Measurements from ENCODE around the gene MYPN. TPM values are rescaled to one million over a fixed set of nuclear protein-coding genes. Genes with fewer than 3 reads are reported as not detected.

The MYPN gene
- total and polyA plus RNA-seq, 2 donors (not counting 1 experiment from before 2014, with no cell fraction given) = not detected

GRCh38 chr10:68067029-68067428 is 42.3 kb upstream of the MYPN start:
- no peaks in the 10 kb centered on the region for H3K27me3 Mint-ChIP-seq
- peaks cover 0 to 16% of the 10 kb centered on the region in 2 donors for H3K4me1 ChIP-seq (ENCODE audit: control insufficient read depth in 2 of 2, insufficient read depth in 2 of 2, low read length in 2 of 2)
- no peak overlapping the region for H3K4me3 Mint-ChIP-seq
- ATAC-seq (ENCODE audit: low read depth) = no peak
- DNase-seq = no peak
- no CpG with 5 or more reads among the region's 4 CpGs for WGBS (ENCODE audit: insufficient coverage)
- no peaks in the 10 kb centered on the region for H3K27me3 ChIP-seq (replicated peaks in 1 of 4; ENCODE audit: control extremely low read depth in 1 of 4, control insufficient read depth in 3 of 4, insufficient read depth in 4 of 4, low read length in 3 of 4)
- ChIA-PET POLR2A (no interaction called here), CTCF (no interaction called here)
- peaks cover 33% of the 10 kb centered on the region for H3K79me2 ChIP-seq (ENCODE audit: control insufficient read depth, insufficient read depth, low read length)
- no peaks in the 10 kb centered on the region for H3K9me3 ChIP-seq (ENCODE audit: control extremely low read depth in 1 of 3, control insufficient read depth in 2 of 3, insufficient read depth in 1 of 3, low read length in 2 of 3)
- H3K4me1 Mint-ChIP-seq = peaks cover 29% of the 10 kb centered on the region
- TF ChIP-seq EZH2 (IDR thresholded peaks at IDR 0.05; ENCODE audit: borderline replicate concordance, insufficient read depth, low read depth, low read length, poor library complexity, severe bottlenecking) (no peak), CTCF (IDR thresholded peaks at IDR 0.05) (no peak)
- no peaks in the 10 kb centered on the region for H3K9me3 Mint-ChIP-seq (ENCODE audit: insufficient read depth)
- no peak overlapping the region for H2AFZ ChIP-seq (ENCODE audit: insufficient read depth, low read depth, low read length, poor library complexity, severe bottlenecking)
- H3K4me3 ChIP-seq (ENCODE audit: control extremely low read depth in 1 of 5, extremely low read depth in 1 of 5, insufficient read depth in 1 of 5, low read depth in 2 of 5, low read length in 4 of 5) = no peak overlapping the region
- H3K4me2 ChIP-seq (replicated peaks; ENCODE audit: low read depth, low read length, poor library complexity, severe bottlenecking) = no peak overlapping the region
- no peak overlapping the region for H3K27ac ChIP-seq (ENCODE audit: low read length in 2 of 2)
- H4K20me1 ChIP-seq (ENCODE audit: control insufficient read depth, insufficient read depth, low read length, poor library complexity, severe bottlenecking) = peaks cover 4% of the 10 kb centered on the region
- no peak overlapping the region for H3K27ac Mint-ChIP-seq
- no peak overlapping the region for H3K9ac ChIP-seq (ENCODE audit: low read length)
- peaks cover 5 to 28% of the 10 kb centered on the region in 2 experiments for H3K36me3 ChIP-seq (replicated peaks in 1 of 2; ENCODE audit: control extremely low read depth in 1 of 2, control insufficient read depth in 1 of 2, extremely low read depth in 1 of 2, insufficient read depth in 2 of 2, low read length in 1 of 2)
- intact Hi-C loops (cut with micrococcal nuclease) = no loop called here

- intact Hi-C loops (cut with micrococcal nuclease) = no loop called here
- H3K9ac ChIP-seq (ENCODE audit: low read length) = no peak overlapping the region
- peak overlapping the region in 1 of 2 donors; percentile 30 for H3K27ac ChIP-seq (ENCODE audit: low read length in 2 of 2)
- DNase-seq (no peak), ATAC-seq (ENCODE audit: low read depth) (no peak)
- Mint-ChIP-seq H3K4me3 (no peak overlapping the region), H3K4me1 (peaks cover 33% of the 10 kb centered on the region), H3K9me3 (ENCODE audit: insufficient read depth) (no peaks in the 10 kb centered on the region), H3K27ac (no peak overlapping the region), H3K27me3 (no peaks in the 10 kb centered on the region)
- H3K27me3 ChIP-seq (replicated peaks in 1 of 4; ENCODE audit: control extremely low read depth in 1 of 4, control insufficient read depth in 3 of 4, insufficient read depth in 4 of 4, low read length in 3 of 4) = no peaks in the 10 kb centered on the region
- POLR2A ChIA-PET = no interaction called here
- H2AFZ ChIP-seq (ENCODE audit: insufficient read depth, low read depth, low read length, poor library complexity, severe bottlenecking) = no peak overlapping the region
- WGBS (ENCODE audit: insufficient coverage) = no CpG with 5 or more reads among the region's 3 CpGs
- no peaks in the 10 kb centered on the region for H3K9me3 ChIP-seq (ENCODE audit: control extremely low read depth in 1 of 3, control insufficient read depth in 2 of 3, insufficient read depth in 1 of 3, low read length in 2 of 3)
- H4K20me1 ChIP-seq (ENCODE audit: control insufficient read depth, insufficient read depth, low read length, poor library complexity, severe bottlenecking) = peaks cover 4% of the 10 kb centered on the region
- CTCF ChIA-PET = no interaction called here
- peaks cover 0 to 17% of the 10 kb centered on the region in 2 donors for H3K4me1 ChIP-seq (ENCODE audit: control insufficient read depth in 2 of 2, insufficient read depth in 2 of 2, low read length in 2 of 2)
- TF ChIP-seq EZH2 (IDR thresholded peaks at IDR 0.05; ENCODE audit: borderline replicate concordance, insufficient read depth, low read depth, low read length, poor library complexity, severe bottlenecking) (no peak), CTCF (IDR thresholded peaks at IDR 0.05) (no peak)
- no peak overlapping the region for H3K4me3 ChIP-seq (ENCODE audit: control extremely low read depth in 1 of 5, extremely low read depth in 1 of 5, insufficient read depth in 1 of 5, low read depth in 2 of 5, low read length in 4 of 5)
- peaks cover 35% of the 10 kb centered on the region for H3K79me2 ChIP-seq (ENCODE audit: control insufficient read depth, insufficient read depth, low read length)
- peaks cover 5 to 28% of the 10 kb centered on the region in 2 experiments for H3K36me3 ChIP-seq (replicated peaks in 1 of 2; ENCODE audit: control extremely low read depth in 1 of 2, control insufficient read depth in 1 of 2, extremely low read depth in 1 of 2, insufficient read depth in 2 of 2, low read length in 1 of 2)
- H3K4me2 ChIP-seq (replicated peaks; ENCODE audit: low read depth, low read length, poor library complexity, severe bottlenecking) = no peak overlapping the region
Measured at GRCh38 chr10:68067508-68067907, 41.8 kb upstream of the MYPN start.

Data from B cell (primary cell).